SK-N-SH treated with all-trans-retinoic acid at 6 μM for 48 hours (cell line): ENCODE data around the gene FAM210A.

Experiments used
- ATAC-seq: fragments of 200-7000 bp; cut with Tn5 transposase; 3 replicates; pipeline ENCODE4 v1.9.1; 2020; ENCODE audit warnings: mild to moderate bottlenecking, moderate library complexity
- ARNTL ChIP-seq: fragments of 450-650 bp; formaldehyde crosslinking; IDR thresholded peaks from 2 replicates; pipeline ENCODE4 v1.5.0; 2020; ENCODE audit warnings: low read depth, mild to moderate bottlenecking, moderate library complexity, borderline replicate concordance
- BACH2 ChIP-seq: fragments of 250-450 bp; sonication (Bioruptor Pico); IDR thresholded peaks from 2 replicates; pipeline ENCODE4 v1.9.0; 2021; ENCODE audit warnings: mild to moderate bottlenecking, borderline replicate concordance
- CSDC2 ChIP-seq: fragments of 250-450 bp; sonication (Bioruptor Pico); IDR thresholded peaks from 2 replicates; pipeline ENCODE4 v1.5.0; 2020; ENCODE audit warnings: mild to moderate bottlenecking, moderate library complexity
- ESRRG ChIP-seq: fragments of 250-450 bp; sonication (Bioruptor Pico); IDR thresholded peaks from 2 replicates; pipeline ENCODE4 v1.6.1; 2021; ENCODE audit warnings: mild to moderate bottlenecking
- GLIS3 ChIP-seq: fragments of 250-450 bp; sonication (Bioruptor Pico); IDR thresholded peaks from 2 replicates; pipeline ENCODE4 v1.5.0; 2020; ENCODE audit warnings: mild to moderate bottlenecking, moderate library complexity
- ISL1 ChIP-seq: fragments of 250-450 bp; sonication (Bioruptor Pico); IDR thresholded peaks from 2 replicates; pipeline ENCODE4 v2.1.2; 2022; ENCODE audit warnings: mild to moderate bottlenecking, moderate library complexity
- OSR1 ChIP-seq: fragments of 250-450 bp; sonication (Bioruptor Pico); IDR thresholded peaks from 2 replicates; pipeline ENCODE4 v1.8.0; 2022; ENCODE audit warnings: moderate library complexity, mild to moderate bottlenecking, inconsistent platforms
- PATZ1 ChIP-seq: fragments of 250-450 bp; sonication (Bioruptor Pico); IDR thresholded peaks from 2 replicates; pipeline ENCODE4 v1.8.0; 2020; ENCODE audit warnings: mild to moderate bottlenecking, moderate library complexity, borderline replicate concordance
- POU6F1 ChIP-seq: fragments of 250-450 bp; sonication (Bioruptor Pico); IDR thresholded peaks from 2 replicates; pipeline ENCODE4 v1.8.0; 2021; ENCODE audit warnings: low read depth, mild to moderate bottlenecking, moderate library complexity, borderline replicate concordance
- PPARA ChIP-seq: fragments of 250-450 bp; sonication (Bioruptor Pico); IDR thresholded peaks from 2 replicates; pipeline ENCODE4 v1.5.0; 2020; ENCODE audit warnings: mild to moderate bottlenecking, borderline replicate concordance
- RARB ChIP-seq: fragments of 250-450 bp; sonication (Bioruptor Pico); IDR thresholded peaks from 2 replicates; pipeline ENCODE4 v1.8.0; 2021; ENCODE audit warnings: mild to moderate bottlenecking, moderate library complexity
- SNAI2 ChIP-seq: fragments of 250-450 bp; sonication (Bioruptor Pico); IDR thresholded peaks from 2 replicates; pipeline ENCODE4 v1.5.0; 2020; ENCODE audit warnings: mild to moderate bottlenecking, moderate library complexity
- TCF4 ChIP-seq: fragments of 250-450 bp; sonication (Bioruptor Pico); IDR thresholded peaks from 2 replicates; pipeline ENCODE4 v1.8.0; 2021; ENCODE audit warnings: mild to moderate bottlenecking, moderate library complexity, borderline replicate concordance
- TOX ChIP-seq: fragments of 250-450 bp; sonication (Bioruptor Pico); IDR thresholded peaks from 2 replicates; pipeline ENCODE4 v1.8.0; 2021; ENCODE audit warnings: mild to moderate bottlenecking, moderate library complexity, borderline replicate concordance
- ZFP3 ChIP-seq: fragments of 250-450 bp; sonication (Bioruptor Pico); IDR thresholded peaks from 2 replicates; pipeline ENCODE4 v1.5.0; 2020; ENCODE audit warnings: mild to moderate bottlenecking, moderate library complexity
- ZFP30 ChIP-seq: fragments of 450-650 bp; formaldehyde crosslinking; IDR thresholded peaks from 2 replicates; pipeline ENCODE4 v1.5.0; 2022; ENCODE audit warnings: mild to moderate bottlenecking, moderate library complexity
- ZNF565 ChIP-seq: fragments of 450-650 bp; formaldehyde crosslinking; conservative IDR thresholded peaks from 2 replicates; pipeline ENCODE4 v1.5.0; 2020; ENCODE audit warnings: low read depth, mild to moderate bottlenecking, moderate library complexity
- ZNF70 ChIP-seq: fragments of 450-650 bp; formaldehyde crosslinking; IDR thresholded peaks from 2 replicates; pipeline ENCODE4 v1.5.0; 2020; ENCODE audit warnings: mild to moderate bottlenecking, moderate library complexity
- ZNF8 ChIP-seq: fragments of 450-650 bp; formaldehyde crosslinking; IDR thresholded peaks from 2 replicates; pipeline ENCODE4 v1.5.0; 2020; ENCODE audit warnings: mild to moderate bottlenecking, moderate library complexity
- TF ChIP-seq, protein P1 (sequence below): fragments of 250-450 bp; sonication (Bioruptor Pico); IDR thresholded peaks from 2 replicates; pipeline ENCODE4 v1.5.1; 2021; ENCODE audit warnings: mild to moderate bottlenecking, moderate library complexity
- TF ChIP-seq, protein P2 (sequence below): fragments of 250-450 bp; sonication (Bioruptor Pico); IDR thresholded peaks from 2 replicates; pipeline ENCODE4 v1.5.1; 2020; ENCODE audit warnings: low read depth, mild to moderate bottlenecking, moderate library complexity
- TF ChIP-seq, protein P3 (sequence below): fragments of 250-450 bp; sonication (Bioruptor Pico); IDR thresholded peaks from 2 replicates; pipeline ENCODE4 v1.5.0; 2020; ENCODE audit warnings: mild to moderate bottlenecking, moderate library complexity

The FAM210A gene

DNA sequence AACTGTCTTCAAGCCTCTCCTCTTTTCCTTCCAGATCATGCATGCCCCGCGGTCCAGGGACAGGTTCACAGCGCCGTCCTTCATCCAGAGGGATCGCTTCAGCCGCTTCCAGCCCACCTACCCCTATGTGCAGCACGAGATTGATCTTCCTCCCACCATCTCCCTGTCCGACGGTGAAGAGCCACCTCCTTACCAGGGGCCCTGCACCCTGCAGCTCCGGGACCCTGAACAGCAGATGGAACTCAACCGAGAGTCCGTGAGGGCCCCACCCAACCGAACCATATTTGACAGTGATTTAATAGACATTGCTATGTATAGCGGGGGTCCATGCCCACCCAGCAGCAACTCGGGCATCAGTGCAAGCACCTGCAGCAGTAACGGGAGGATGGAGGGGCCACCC is 81.3 kb downstream of the FAM210A start:
- ATAC-seq: no peak
- TF ChIP-seq GLIS3 (CRISPR knock-in tag) (no peak), ZFP30 (CRISPR knock-in tag) (no peak), ESRRG (CRISPR knock-in tag) (no peak), BACH2 (CRISPR knock-in tag) (no peak), PPARA (CRISPR knock-in tag) (no peak), ZNF70 (CRISPR knock-in tag) (no peak)
- TF ChIP-seq, protein P1, sequence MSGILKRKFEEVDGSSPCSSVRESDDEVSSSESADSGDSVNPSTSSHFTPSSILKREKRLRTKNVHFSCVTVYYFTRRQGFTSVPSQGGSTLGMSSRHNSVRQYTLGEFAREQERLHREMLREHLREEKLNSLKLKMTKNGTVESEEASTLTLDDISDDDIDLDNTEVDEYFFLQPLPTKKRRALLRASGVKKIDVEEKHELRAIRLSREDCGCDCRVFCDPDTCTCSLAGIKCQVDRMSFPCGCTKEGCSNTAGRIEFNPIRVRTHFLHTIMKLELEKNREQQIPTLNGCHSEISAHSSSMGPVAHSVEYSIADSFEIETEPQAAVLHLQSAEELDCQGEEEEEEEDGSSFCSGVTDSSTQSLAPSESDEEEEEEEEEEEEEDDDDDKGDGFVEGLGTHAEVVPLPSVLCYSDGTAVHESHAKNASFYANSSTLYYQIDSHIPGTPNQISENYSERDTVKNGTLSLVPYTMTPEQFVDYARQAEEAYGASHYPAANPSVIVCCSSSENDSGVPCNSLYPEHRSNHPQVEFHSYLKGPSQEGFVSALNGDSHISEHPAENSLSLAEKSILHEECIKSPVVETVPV (CRISPR knock-in tag): no peak

DNA sequence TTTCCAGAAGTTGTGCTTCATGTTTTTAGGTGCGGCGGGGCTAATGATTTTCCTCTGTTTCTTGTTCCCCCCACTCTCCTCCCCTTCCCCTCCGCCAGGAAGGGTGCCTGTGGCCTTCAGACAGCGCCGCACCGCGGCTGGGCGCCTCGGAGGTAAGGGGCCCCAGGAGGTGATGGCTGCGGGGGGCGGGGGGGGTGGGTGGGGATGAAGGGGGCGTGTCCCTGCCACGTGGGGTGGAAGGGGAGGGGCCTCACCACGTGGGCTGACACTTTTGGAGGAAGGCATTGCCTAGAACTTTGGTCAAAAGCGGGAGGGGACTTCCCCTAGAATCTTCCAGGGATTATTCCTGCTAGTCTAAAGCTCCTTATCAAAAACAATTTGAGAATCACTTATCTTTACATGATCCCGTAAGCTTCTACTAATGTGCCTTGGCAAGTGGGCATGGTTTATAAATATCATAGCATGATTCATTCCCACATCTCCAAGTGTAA is 83.1 kb downstream of the FAM210A start:
- ATAC-seq: no peak
- TF ChIP-seq TOX (CRISPR knock-in tag) (no peak), BACH2 (CRISPR knock-in tag) (no peak), CSDC2 (no peak), ZFP3 (CRISPR knock-in tag) (no peak), RARB (no peak), SNAI2 (no peak), PATZ1 (no peak), GLIS3 (CRISPR knock-in tag) (no peak), TCF4 (CRISPR knock-in tag) (no peak), POU6F1 (no peak)
- TF ChIP-seq, protein P2, sequence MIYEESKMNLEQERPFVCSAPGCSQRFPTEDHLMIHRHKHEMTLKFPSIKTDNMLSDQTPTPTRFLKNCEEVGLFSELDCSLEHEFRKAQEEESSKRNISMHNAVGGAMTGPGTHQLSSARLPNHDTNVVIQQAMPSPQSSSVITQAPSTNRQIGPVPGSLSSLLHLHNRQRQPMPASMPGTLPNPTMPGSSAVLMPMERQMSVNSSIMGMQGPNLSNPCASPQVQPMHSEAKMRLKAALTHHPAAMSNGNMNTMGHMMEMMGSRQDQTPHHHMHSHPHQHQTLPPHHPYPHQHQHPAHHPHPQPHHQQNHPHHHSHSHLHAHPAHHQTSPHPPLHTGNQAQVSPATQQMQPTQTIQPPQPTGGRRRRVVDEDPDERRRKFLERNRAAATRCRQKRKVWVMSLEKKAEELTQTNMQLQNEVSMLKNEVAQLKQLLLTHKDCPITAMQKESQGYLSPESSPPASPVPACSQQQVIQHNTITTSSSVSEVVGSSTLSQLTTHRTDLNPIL (CRISPR knock-in tag): no peak

DNA sequence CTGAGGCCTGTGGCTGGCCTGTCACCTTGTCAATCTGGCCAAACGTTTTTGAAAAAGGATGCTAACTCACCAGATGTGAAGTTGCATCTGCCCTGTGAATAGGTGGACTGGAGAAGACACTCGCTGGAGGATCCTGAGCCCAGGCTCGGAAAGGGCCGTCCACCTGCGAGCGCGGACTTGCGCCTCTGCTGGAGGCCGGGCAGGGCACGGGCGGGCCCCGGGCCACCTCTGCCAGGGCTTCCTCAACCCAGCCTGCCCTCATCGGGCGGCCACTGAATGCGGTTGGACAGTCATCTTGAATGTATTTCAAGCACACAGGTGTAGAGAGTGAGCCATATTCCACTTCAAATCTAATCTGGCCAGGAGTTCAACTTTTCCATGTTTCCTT is 83.9 kb downstream of the FAM210A start:
- TF ChIP-seq BACH2 (CRISPR knock-in tag): no peak
- ATAC-seq: no peak

- ATAC-seq: no peak
- TF ChIP-seq ARNTL (no peak), ZNF8 (CRISPR knock-in tag) (no peak), OSR1 (CRISPR knock-in tag) (no peak), ZNF70 (CRISPR knock-in tag) (no peak), ZNF565 (no peak), PATZ1 (no peak), BACH2 (CRISPR knock-in tag) (no peak), ZFP3 (CRISPR knock-in tag) (no peak), POU6F1 (no peak), ESRRG (CRISPR knock-in tag) (no peak), ZFP30 (CRISPR knock-in tag) (no peak), ISL1 (CRISPR knock-in tag) (no peak), TCF4 (CRISPR knock-in tag) (no peak)
- TF ChIP-seq, protein P3, sequence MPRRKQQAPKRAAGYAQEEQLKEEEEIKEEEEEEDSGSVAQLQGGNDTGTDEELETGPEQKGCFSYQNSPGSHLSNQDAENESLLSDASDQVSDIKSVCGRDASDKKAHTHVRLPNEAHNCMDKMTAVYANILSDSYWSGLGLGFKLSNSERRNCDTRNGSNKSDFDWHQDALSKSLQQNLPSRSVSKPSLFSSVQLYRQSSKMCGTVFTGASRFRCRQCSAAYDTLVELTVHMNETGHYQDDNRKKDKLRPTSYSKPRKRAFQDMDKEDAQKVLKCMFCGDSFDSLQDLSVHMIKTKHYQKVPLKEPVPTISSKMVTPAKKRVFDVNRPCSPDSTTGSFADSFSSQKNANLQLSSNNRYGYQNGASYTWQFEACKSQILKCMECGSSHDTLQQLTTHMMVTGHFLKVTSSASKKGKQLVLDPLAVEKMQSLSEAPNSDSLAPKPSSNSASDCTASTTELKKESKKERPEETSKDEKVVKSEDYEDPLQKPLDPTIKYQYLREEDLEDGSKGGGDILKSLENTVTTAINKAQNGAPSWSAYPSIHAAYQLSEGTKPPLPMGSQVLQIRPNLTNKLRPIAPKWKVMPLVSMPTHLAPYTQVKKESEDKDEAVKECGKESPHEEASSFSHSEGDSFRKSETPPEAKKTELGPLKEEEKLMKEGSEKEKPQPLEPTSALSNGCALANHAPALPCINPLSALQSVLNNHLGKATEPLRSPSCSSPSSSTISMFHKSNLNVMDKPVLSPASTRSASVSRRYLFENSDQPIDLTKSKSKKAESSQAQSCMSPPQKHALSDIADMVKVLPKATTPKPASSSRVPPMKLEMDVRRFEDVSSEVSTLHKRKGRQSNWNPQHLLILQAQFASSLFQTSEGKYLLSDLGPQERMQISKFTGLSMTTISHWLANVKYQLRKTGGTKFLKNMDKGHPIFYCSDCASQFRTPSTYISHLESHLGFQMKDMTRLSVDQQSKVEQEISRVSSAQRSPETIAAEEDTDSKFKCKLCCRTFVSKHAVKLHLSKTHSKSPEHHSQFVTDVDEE (CRISPR knock-in tag): no peak
Measured at GRCh38 chr18:13641551-13642439, 84.6 kb downstream of the FAM210A start.
